Activated CD4-positive, alpha-beta T cell treated with anti-CD3 and anti-CD28 coated beads, Interleukin-10, Interleukin-2, amounts not matched to agents 100 ng/mL and 50 ng/mL, durations not matched to agents 16 hours and 8 hours (primary cell): ENCODE data around the gene PASK.

ENCODE experiments used
- DNase-seq: peaks from one replicate; pipeline ENCODE4 v3.0.0-alpha.2; 2020

PASK gene

GRCh38 chr2:241074065-241074818, 75.0 kb downstream of the PASK start:
- DNase-seq = no peak

GRCh38 chr2:241073166-241074064, 75.9 kb downstream of the PASK start:
- DNase-seq = no peak

GRCh38 chr2:241072553-241073165, 76.6 kb downstream of the PASK start:
- no peak for DNase-seq

- no peak for DNase-seq
Observed at GRCh38 chr2:241072151-241072550, 77.1 kb downstream of the PASK start.

GRCh38 chr2:241071677-241072111, 77.6 kb downstream of the PASK start:
- no peak for DNase-seq

- DNase-seq = no peak
Observed at GRCh38 chr2:241070811-241071676, 78.2 kb downstream of the PASK start.

GRCh38 chr2:241070361-241070760, 78.9 kb downstream of the PASK start:
- DNase-seq = no peak

GRCh38 chr2:241069821-241070281, 79.4 kb downstream of the PASK start:
- no peak for DNase-seq

- DNase-seq = no peak
Observed at GRCh38 chr2:241068942-241069810, 80.1 kb downstream of the PASK start.

- DNase-seq = no peak
Observed at GRCh38 chr2:241068136-241068941, 80.9 kb downstream of the PASK start.

- no peak for DNase-seq
Observed at GRCh38 chr2:241067501-241068135, 81.7 kb downstream of the PASK start.

- no peak for DNase-seq
Observed at GRCh38 chr2:241066893-241067341, 82.4 kb downstream of the PASK start.

GRCh38 chr2:241066171-241066892, 82.9 kb downstream of the PASK start:
- no peak for DNase-seq

GRCh38 chr2:241065355-241065803, 83.9 kb downstream of the PASK start:
- DNase-seq = no peak

GRCh38 chr2:241064802-241065354, 84.4 kb downstream of the PASK start:
- no peak for DNase-seq

- DNase-seq = peak; percentile 53
Observed at GRCh38 chr2:241064008-241064801, 85.1 kb downstream of the PASK start.

- DNase-seq = no peak
Observed at GRCh38 chr2:241063587-241063986, 85.7 kb downstream of the PASK start.

GRCh38 chr2:241063093-241063551, 86.2 kb downstream of the PASK start:
- DNase-seq = no peak
